ENCODE results near the gene VAMP7. TPM values are rescaled to one million over a fixed set of nuclear protein-coding genes. Genes with fewer than 3 reads are reported as not detected.

VAMP7 gene
- total RNA-seq, 4 donors from 2014 or later, result 28.9 to 36.4 (median 33.4) TPM

- no peak for TF ChIP-seq CTCF (IDR thresholded peaks at IDR 0.05)
- DNase-seq (ENCODE audit: low spot score), result no peak
- ATAC-seq (ENCODE audit: low FRiP score), result no peak
Observed at GRCh38 chrX:155954793-155955192, 73.6 kb downstream of the VAMP7 start.

- no peak for TF ChIP-seq CTCF (IDR thresholded peaks at IDR 0.05)
- no peak for ATAC-seq (ENCODE audit: low FRiP score)
- no peak for DNase-seq (ENCODE audit: low spot score)
Observed at GRCh38 chrX:155956099-155956498, 75.0 kb downstream of the VAMP7 start.

DNA sequence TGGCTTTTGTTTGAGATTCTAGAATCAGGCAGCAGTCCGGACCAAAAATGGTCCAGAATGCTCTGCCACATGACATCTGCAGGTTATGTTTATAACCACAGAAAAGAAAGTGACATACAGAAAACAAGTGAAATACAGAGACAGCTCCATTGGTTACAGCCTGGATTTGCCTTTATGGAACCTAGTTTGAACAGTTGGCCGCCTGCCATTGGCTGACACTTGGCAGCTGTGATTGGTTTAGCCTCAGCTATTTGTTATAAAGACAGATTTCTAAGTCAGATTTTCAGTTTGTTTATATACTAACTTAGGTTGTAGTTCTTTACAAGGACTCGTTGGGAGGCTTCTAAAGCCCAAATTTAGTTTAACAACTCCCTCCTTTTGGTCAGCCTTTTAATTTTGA lies 75.5 kb downstream of the VAMP7 start:
- TF ChIP-seq CTCF (IDR thresholded peaks at IDR 0.05), result no peak
- ATAC-seq (ENCODE audit: low FRiP score) (no peak), DNase-seq (ENCODE audit: low spot score) (no peak)

- DNase-seq (ENCODE audit: low spot score) (no peak), ATAC-seq (ENCODE audit: low FRiP score) (no peak)
- TF ChIP-seq CTCF (IDR thresholded peaks at IDR 0.05), result no peak
Observed at GRCh38 chrX:155957843-155958242, 76.7 kb downstream of the VAMP7 start.

DNA sequence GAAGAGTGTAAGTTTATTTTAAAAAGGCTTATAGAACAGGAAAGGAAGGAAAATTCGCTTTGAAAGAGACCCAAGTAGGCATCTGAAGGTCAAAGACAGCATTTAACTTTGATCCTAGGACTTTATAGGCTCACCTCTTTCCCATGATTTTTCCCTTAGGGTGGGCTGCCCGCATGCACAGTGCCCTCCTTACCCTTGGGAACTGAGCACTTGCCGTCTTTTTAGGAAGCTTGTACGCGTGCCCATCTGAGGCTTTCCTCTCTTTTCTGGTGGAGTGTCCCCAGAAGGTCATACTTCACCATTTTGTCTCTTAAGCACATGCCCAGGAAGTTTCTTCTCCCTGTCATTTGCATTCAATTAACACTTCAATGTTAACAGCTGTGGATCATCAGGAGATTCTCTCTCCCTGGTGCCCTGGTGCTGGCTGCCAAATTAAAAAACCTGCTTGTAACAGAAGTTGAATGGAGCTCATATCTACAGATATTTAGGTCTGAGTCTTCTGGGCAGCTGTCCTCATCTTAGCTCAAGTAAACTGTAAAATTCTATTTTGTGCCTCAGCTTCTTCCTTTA lies 78.0 kb downstream of the VAMP7 start:
- ATAC-seq (ENCODE audit: low FRiP score) (no peak), DNase-seq (ENCODE audit: low spot score) (no peak)
- TF ChIP-seq CTCF (IDR thresholded peaks at IDR 0.05), result no peak

GRCh38 chrX:155962906-155963305 lies 81.8 kb downstream of the VAMP7 start:
- DNase-seq (ENCODE audit: low spot score), result no peak
- TF ChIP-seq CTCF (IDR thresholded peaks at IDR 0.05), result no peak
- no peak for ATAC-seq (ENCODE audit: low FRiP score)

DNA sequence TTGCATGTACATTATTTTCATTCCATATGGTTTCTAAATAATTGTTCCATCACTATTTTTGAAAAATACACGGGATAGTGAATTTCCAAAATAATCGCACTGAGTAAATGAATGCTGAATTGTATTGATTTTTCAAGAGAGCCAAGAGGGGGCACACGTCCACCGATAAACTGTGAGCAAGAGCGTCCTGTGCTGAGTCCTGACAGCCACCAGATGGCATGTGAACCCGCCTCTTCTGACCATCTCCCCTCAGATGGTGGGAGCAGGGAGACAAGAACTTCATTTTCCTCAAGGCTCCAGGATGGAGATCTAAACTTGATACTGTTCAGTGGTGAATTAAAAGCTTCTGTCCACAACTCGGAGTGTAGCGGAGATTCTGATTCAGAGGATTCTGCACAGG lies 85.7 kb downstream of the VAMP7 start:
- DNase-seq (ENCODE audit: low spot score), result no peak
- no peak for ATAC-seq (ENCODE audit: low FRiP score)
- TF ChIP-seq CTCF (IDR thresholded peaks at IDR 0.05), result no peak

All from omental fat pad (tissue), 4 donors.